ENCODE data around the gene IL10RB.

DNA sequence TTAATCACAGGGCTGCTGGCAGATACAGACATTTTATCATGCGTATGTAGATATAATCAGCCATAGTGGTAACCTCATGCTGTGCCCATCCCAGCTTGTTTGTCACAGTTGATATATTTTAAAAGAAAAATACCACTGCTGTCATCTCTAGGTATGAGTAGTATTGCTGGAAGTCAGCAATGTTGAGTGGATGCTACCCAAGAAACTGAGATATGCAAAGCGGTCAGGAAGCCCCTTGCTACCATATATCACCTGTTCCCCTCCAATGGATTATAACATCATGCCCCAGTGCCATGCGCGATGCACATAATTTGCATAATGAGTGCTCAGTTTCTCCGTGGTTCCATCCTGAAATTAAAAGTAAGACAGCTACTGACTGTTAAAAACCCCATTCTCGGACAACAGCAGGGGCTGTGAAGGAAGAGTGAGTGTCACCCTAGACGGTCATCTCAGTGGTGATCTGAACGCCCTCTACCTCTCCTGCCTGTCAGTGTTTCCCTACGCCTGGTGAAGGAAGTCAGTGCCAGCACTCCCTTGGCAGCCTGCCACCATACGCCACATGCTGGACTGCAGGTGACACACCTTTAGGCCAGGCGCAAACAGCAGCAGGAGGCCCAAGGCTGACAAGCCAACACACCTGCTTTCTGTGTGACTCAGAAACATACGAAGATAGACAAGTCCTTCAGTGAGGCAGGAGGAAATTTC, 2.7 kb downstream of the IL10RB start:
- TF ChIP-seq POLR2A (IDR thresholded peaks at IDR 0.05) (no peak), CTCF (IDR thresholded peaks at IDR 0.05) (no peak)

Data from sigmoid colon (tissue), 3 donors.